IMR-90 (cell line): ENCODE measurements around the gene FAIM2. TPM values are rescaled to one million over a fixed set of nuclear protein-coding genes. Genes with fewer than 3 reads are reported as not detected.

Source experiments
- ATAC-seq: fragments of 200-7000 bp; cut with Tn5 transposase; 2 replicates; pipeline ENCODE4 v1.9.1; 2020; ENCODE audit warnings: low read depth, mild to moderate bottlenecking, moderate library complexity
- BruUV-seq: library from RNA; stranded (reverse); fragments of 400-500 nt; replicated peaks from 2 replicates; lab custom pipeline; 2021; lab: Mats Ljungman, UMichigan
- CTCF ChIA-PET: fragments of 300-600 bp; formaldehyde crosslinking; extraction: SDS; loops from one replicate; lab custom pipeline; 2021; ENCODE audit warnings: antibody characterized with exemption; lab: Yijun Ruan, JAX
- POLR2A ChIA-PET: fragments of 300-600 bp; sonication (Branson Sonifier 250); formaldehyde crosslinking; loops from one replicate; lab custom pipeline; 2022; ENCODE audit warnings: antibody characterized with exemption; ENCODE audit not compliant: unreplicated experiment; lab: Charles Lee
- DNase-seq: peaks from one replicate; pipeline ENCODE4 v3.0.0; 2013
- H2AFZ ChIP-seq: replicated peaks from 2 replicates; pipeline ENCODE3; 2013; ENCODE audit warnings: low read length, mild to moderate bottlenecking; ENCODE audit not compliant: poor library complexity
- H2AK5ac ChIP-seq: 2 replicates; pipeline ENCODE4 v1.6.1; 2013; ENCODE audit warnings: low read depth, low read length, inconsistent platforms
- H2AK9ac ChIP-seq: replicated peaks from 2 replicates; pipeline ENCODE3; 2013; ENCODE audit warnings: mild to moderate bottlenecking, low read depth, low read length, moderate library complexity; ENCODE audit not compliant: poor library complexity
- H2BK120ac ChIP-seq: 2 replicates; pipeline ENCODE4 v1.6.1; 2013; ENCODE audit warnings: low read depth, low read length, inconsistent platforms
- H2BK15ac ChIP-seq: 3 replicates; pipeline ENCODE4 v1.6.1; 2013; ENCODE audit warnings: low read depth, low read length, inconsistent platforms
- H2BK20ac ChIP-seq: 2 replicates; pipeline ENCODE4 v1.6.1; 2013; ENCODE audit warnings: low read depth, mild to moderate bottlenecking, inconsistent platforms, low read length, moderate library complexity
- H2BK5ac ChIP-seq: 2 replicates; pipeline ENCODE4 v1.6.1; 2013; ENCODE audit warnings: mild to moderate bottlenecking, low read depth, low read length, inconsistent platforms; ENCODE audit not compliant: poor library complexity, severe bottlenecking
- H3K14ac ChIP-seq: replicated peaks from 2 replicates; pipeline ENCODE4 v1.6.1; 2013; ENCODE audit warnings: low read depth, low read length, inconsistent platforms
- H3K18ac ChIP-seq: 2 replicates; pipeline ENCODE4 v1.6.1; 2013; ENCODE audit warnings: low read depth, low read length, control low read depth
- H3K23ac ChIP-seq: 2 replicates; pipeline ENCODE4 v1.6.1; 2013; ENCODE audit warnings: low read depth, low read length, inconsistent platforms
- H3K27ac ChIP-seq: 2 replicates; pipeline ENCODE4 v1.5.1; 2013; ENCODE audit warnings: mild to moderate bottlenecking, control low read depth, low read length; ENCODE audit not compliant: insufficient read depth
- H3K27me3 ChIP-seq: 2 replicates; pipeline ENCODE4 v1.6.1; 2013; ENCODE audit warnings: low read length; ENCODE audit not compliant: control insufficient read depth, insufficient read depth
- H3K36me3 ChIP-seq: 2 replicates; pipeline ENCODE4 v1.6.1; 2013; ENCODE audit warnings: low read length, mixed read lengths; ENCODE audit not compliant: control insufficient read depth, insufficient read depth
- H3K4ac ChIP-seq: 2 replicates; pipeline ENCODE4 v1.6.1; 2013; ENCODE audit warnings: low read depth, low read length, inconsistent platforms
- H3K4me1 ChIP-seq: 2 replicates; pipeline ENCODE4 v1.6.1; 2013; ENCODE audit warnings: low read length, mixed read lengths; ENCODE audit not compliant: control insufficient read depth, insufficient read depth
- H3K4me2 ChIP-seq: 2 replicates; pipeline ENCODE4 v1.6.1; 2013; ENCODE audit warnings: low read depth, mild to moderate bottlenecking, control low read depth, low read length, moderate library complexity
- H3K4me3 ChIP-seq: 2 replicates; pipeline ENCODE4 v1.5.1; 2013; ENCODE audit warnings: low read depth, mild to moderate bottlenecking, control low read depth, low read length, moderate library complexity; ENCODE audit not compliant: insufficient read depth
- H3K56ac ChIP-seq: 2 replicates; pipeline ENCODE4 v1.6.1; 2013; ENCODE audit warnings: low read length, inconsistent platforms; ENCODE audit not compliant: insufficient read depth; ENCODE audit errors: extremely low read depth
- H3K79me1 ChIP-seq, 2 experiments: 2 replicates each; pipeline ENCODE4 v1.6.1; 2013; ENCODE audit warnings: low read length in 2 of 2, inconsistent platforms in 1 of 2, low read depth in 1 of 2
- H3K9ac ChIP-seq: 2 replicates; pipeline ENCODE4 v1.6.1; 2013; ENCODE audit warnings: low read depth, low read length, control low read depth
- H3K9me1 ChIP-seq: 2 replicates; pipeline ENCODE4 v1.6.1; 2013; ENCODE audit warnings: low read length, inconsistent platforms; ENCODE audit not compliant: insufficient read depth
- H3K9me3 ChIP-seq: 2 replicates; pipeline ENCODE4 v1.6.1; 2013; ENCODE audit warnings: low read length; ENCODE audit not compliant: control insufficient read depth, insufficient read depth
- H4K20me1 ChIP-seq: 2 replicates; pipeline ENCODE4 v1.6.1; 2013; ENCODE audit warnings: low read length, inconsistent platforms; ENCODE audit not compliant: insufficient read depth
- H4K5ac ChIP-seq: 2 replicates; pipeline ENCODE4 v1.6.1; 2013; ENCODE audit warnings: mild to moderate bottlenecking, low read depth, low read length, control low read depth
- H4K8ac ChIP-seq, 2 experiments: 2 replicates each; pipeline ENCODE4 v1.6.1; 2013; ENCODE audit warnings: low read depth in 2 of 2, low read length in 2 of 2, control low read depth in 1 of 2, inconsistent platforms in 1 of 2
- H4K91ac ChIP-seq: 2 replicates; pipeline ENCODE4 v1.6.1; 2013; ENCODE audit warnings: low read depth, low read length, inconsistent platforms; ENCODE audit not compliant: insufficient read depth
- BHLHE40 ChIP-seq: fragments of 150-350 bp; IDR thresholded peaks from 2 replicates; pipeline ENCODE4 v1.6.1; 2016; ENCODE audit warnings: mild to moderate bottlenecking, low read depth, low read length
- CTCF ChIP-seq: conservative IDR thresholded peaks from 2 replicates; pipeline ENCODE4 v1.5.1; 2012; ENCODE audit warnings: mild to moderate bottlenecking, low read depth, low read length, improper control_type of control experiment
- ELK1 ChIP-seq: fragments of 150-350 bp; IDR thresholded peaks from 2 replicates; pipeline ENCODE4 v1.6.1; 2016; ENCODE audit warnings: low read depth, mild to moderate bottlenecking, low read length, moderate library complexity, borderline replicate concordance
- MAZ ChIP-seq: IDR thresholded peaks from 2 replicates; pipeline ENCODE4 v1.6.1; 2012; ENCODE audit warnings: low read depth, mild to moderate bottlenecking, low read length, improper control_type of control experiment, moderate library complexity, borderline replicate concordance
- MXI1 ChIP-seq: IDR thresholded peaks from 2 replicates; pipeline ENCODE4 v1.6.1; 2012; ENCODE audit warnings: low read depth, mild to moderate bottlenecking, low read length, moderate library complexity, borderline replicate concordance
- NFE2L2 ChIP-seq: fragments of 150-350 bp; IDR thresholded peaks from 2 replicates; pipeline ENCODE4 v1.6.1; 2016; ENCODE audit warnings: low read depth, mild to moderate bottlenecking, low read length
- RAD21 ChIP-seq: IDR thresholded peaks from 2 replicates; pipeline ENCODE4 v1.6.1; 2012; ENCODE audit warnings: low read length, improper control_type of control experiment
- RCOR1 ChIP-seq: IDR thresholded peaks from 2 replicates; pipeline ENCODE4 v1.6.1; 2012; ENCODE audit warnings: mild to moderate bottlenecking, low read length, improper control_type of control experiment; ENCODE audit not compliant: insufficient replicate concordance
- RFX5 ChIP-seq: IDR thresholded peaks from 2 replicates; pipeline ENCODE4 v1.8.0; 2012; ENCODE audit warnings: low read depth, mild to moderate bottlenecking, low read length, moderate library complexity
- SMC3 ChIP-seq: fragments of 150-350 bp; IDR thresholded peaks from 2 replicates; pipeline ENCODE4 v1.6.1; 2016; ENCODE audit warnings: low read depth, mild to moderate bottlenecking, antibody characterized with exemption, low read length, moderate library complexity
- WGBS, 2 experiments: methylation state at CpG; one replicate each; pipeline versions ENCODE4 v1.1.5 to v1.1.7; 2013; ENCODE audit warnings: missing lambda C conversion rate in 2 of 2; ENCODE audit not compliant: insufficient read length in 1 of 2; ENCODE audit errors: extremely low coverage in 2 of 2; 5-methylcytosine and 5-hydroxymethylcytosine counted together
- dilution Hi-C: fragments of 300-500 bp; cut with HindIII; formaldehyde crosslinking; loops from one replicate; pipeline ENCODE4 v1.14.3; 2018; ENCODE audit warnings: low sequenced_read_pairs; ENCODE audit not compliant: unreplicated experiment
- in situ Hi-C: fragments of 300-500 bp; cut with MboI; formaldehyde crosslinking; loops from 3 replicates; pipeline ENCODE4 v1.14.3; 2019; ENCODE audit warnings: low sequenced_read_pairs, inconsistent platforms, mixed read lengths
- intact Hi-C: fragments of 100-400 bp; cut with micrococcal nuclease; formaldehyde crosslinking; loops from 2 replicates; pipeline ENCODE4 v1.10.0; 2022
- polyA plus RNA-seq, 3 experiments: library from polyadenylated mRNA; depleted of rRNA; stranded (reverse); fragments of >200 nt; gene quantifications; 2 replicates each; pipeline ENCODE4 v1.2.3, GENCODE V29; 2012; ENCODE audit warnings: low replicate concordance in 1 of 3
- total RNA-seq: library from RNA; depleted of rRNA; stranded (reverse); fragments of >200 nt; gene quantifications from 2 replicates; pipeline ENCODE4 v1.2.3, GENCODE V29; 2012

FAIM2 gene
- total and polyA plus RNA-seq, 2 of the 4 experiments (the other 2 are of a cell fraction) = 0.72 to 5.3 TPM

GRCh38 chr12:49868952-49869815, 34.5 kb downstream of the FAIM2 start:
- peak overlapping the region; percentile 82 for H3K27ac ChIP-seq
- no peaks in the 10 kb centered on the region; the same call in 1 of the 2 replicates for H3K9me1 ChIP-seq
- H3K4ac ChIP-seq = peak overlapping the region; percentile 69; the same call in 1 of the 2 replicates
- no peak overlapping the region for H3K4me3 ChIP-seq
- WGBS, 2 experiments = 33% methylated on average over 4 of the region's 16 CpGs; no CpG with 5 or more reads in 1 of the 2 experiments
- ATAC-seq (peak; percentile 87), DNase-seq (peak; percentile 97)
- peak overlapping the region; percentile 40 for H2BK5ac ChIP-seq
- H3K18ac ChIP-seq = peak overlapping the region; percentile 81
- peak overlapping the region; percentile 60 for H4K5ac ChIP-seq
- 0 out of 3 replicates have a peak overlapping the region, but pooled peaks have one; percentile 38 for H2BK15ac ChIP-seq
- intact Hi-C loops = loop anchor here (1.0 kb wide), 1 partner anchor 76 kb away; no protein-coding TSS in a partner anchor
- peak; percentile 89 for TF ChIP-seq BHLHE40
- no peak for TF ChIP-seq CTCF
- no peak for TF ChIP-seq RFX5
- TF ChIP-seq SMC3 = peak; percentile 24
- peak; percentile 1; the same call in 1 of the 2 replicates for TF ChIP-seq RAD21
- peak; percentile 98 for TF ChIP-seq MAZ
- no peak for TF ChIP-seq ELK1
- TF ChIP-seq NFE2L2 = no peak
- 0 out of 2 replicates have a peak, but pooled peaks have one; percentile 70 for TF ChIP-seq MXI1
- TF ChIP-seq RCOR1 = peak; percentile 56
- H4K8ac ChIP-seq = peak overlapping the region in 1 of 2 experiments; percentile 19; a peak in 1 of 4 replicates
- H3K9ac ChIP-seq = peak overlapping the region; percentile 7; the same call in 1 of the 2 replicates
- peak overlapping the region; percentile 16; the same call in 1 of the 2 replicates for H2BK120ac ChIP-seq
- H2AK9ac ChIP-seq = peak overlapping the region; percentile 82
- peak overlapping the region; percentile 83; the same call in 1 of the 2 replicates for H3K14ac ChIP-seq
- in situ Hi-C loops = loop anchor here (5.0 kb wide), 2 partner anchors 83 to 183 kb away; partner anchors contain the start of gene AQP2
- H3K36me3 ChIP-seq = no peaks in the 10 kb centered on the region
- H3K9me3 ChIP-seq = no peaks in the 10 kb centered on the region
- dilution Hi-C loops = no loop called here
- H3K27me3 ChIP-seq = peaks cover 18% of the 10 kb centered on the region
- H2AK5ac ChIP-seq = no peak overlapping the region; the same call in 1 of the 2 replicates
- no peak overlapping the region; the same call in 1 of the 2 replicates for H2BK20ac ChIP-seq
- H4K20me1 ChIP-seq = 0 out of 2 replicates have a peak, but pooled peaks cover 4% of the 10 kb centered on the region
- BruUV-seq = no TSS peak
- H3K4me2 ChIP-seq = peak overlapping the region; percentile 45
- no peaks in the 10 kb centered on the region for H3K79me1 ChIP-seq
- H4K91ac ChIP-seq = peak overlapping the region; percentile 33; the same call in 1 of the 2 replicates
- H3K4me1 ChIP-seq = peaks cover 23% of the 10 kb centered on the region
- peak overlapping the region; percentile 55 for H2AFZ ChIP-seq
- peak overlapping the region; percentile 22; the same call in 1 of the 2 replicates for H3K23ac ChIP-seq
- ChIA-PET CTCF (interaction anchor here (0.6 kb wide), 1 partner anchor 96 kb away, joined by 6 read pairs; no protein-coding TSS in a partner anchor), POLR2A (interaction anchor here (0.5 kb wide), 1 partner anchor 681 kb away, joined by 6 read pairs; no protein-coding TSS in a partner anchor)
- no peak overlapping the region for H3K56ac ChIP-seq
